Measurements from ENCODE around the gene ZNF407.
"Not testable (repeated sequence)": the region's sequence is repeated elsewhere in the genome, so short reads cannot be mapped to it uniquely, and the experiment has no call there.

Gene ZNF407

DNA sequence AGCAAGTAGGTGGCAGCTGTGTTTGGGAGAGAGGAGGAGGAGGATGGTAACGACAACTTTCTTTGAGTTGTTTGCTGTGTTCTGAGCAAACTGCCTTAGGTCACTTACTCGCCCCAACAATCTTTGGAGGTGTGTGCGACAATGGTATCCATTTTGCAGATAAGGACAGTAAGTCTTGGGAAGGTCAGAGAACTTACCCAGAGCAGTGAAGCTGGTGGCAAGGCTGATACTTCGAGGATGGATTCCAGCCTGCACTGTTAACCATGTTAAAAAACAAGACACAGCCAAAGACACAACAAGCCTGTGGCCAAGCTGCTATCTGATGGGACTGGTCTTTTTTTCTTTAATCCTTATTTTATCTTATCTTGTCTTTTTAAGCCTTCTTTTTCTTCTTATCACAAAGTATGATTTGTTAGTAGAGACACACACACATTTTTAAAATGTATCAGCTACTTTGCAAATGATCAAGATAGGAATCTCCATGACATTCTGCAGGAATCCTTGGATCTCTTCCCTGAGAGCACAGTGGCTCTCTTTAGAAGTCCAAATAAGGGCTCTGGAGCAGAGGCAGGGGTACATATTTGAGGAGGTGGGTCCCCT is 35.4 kb upstream of the ZNF407 start:
- TF ChIP-seq, protein P1, sequence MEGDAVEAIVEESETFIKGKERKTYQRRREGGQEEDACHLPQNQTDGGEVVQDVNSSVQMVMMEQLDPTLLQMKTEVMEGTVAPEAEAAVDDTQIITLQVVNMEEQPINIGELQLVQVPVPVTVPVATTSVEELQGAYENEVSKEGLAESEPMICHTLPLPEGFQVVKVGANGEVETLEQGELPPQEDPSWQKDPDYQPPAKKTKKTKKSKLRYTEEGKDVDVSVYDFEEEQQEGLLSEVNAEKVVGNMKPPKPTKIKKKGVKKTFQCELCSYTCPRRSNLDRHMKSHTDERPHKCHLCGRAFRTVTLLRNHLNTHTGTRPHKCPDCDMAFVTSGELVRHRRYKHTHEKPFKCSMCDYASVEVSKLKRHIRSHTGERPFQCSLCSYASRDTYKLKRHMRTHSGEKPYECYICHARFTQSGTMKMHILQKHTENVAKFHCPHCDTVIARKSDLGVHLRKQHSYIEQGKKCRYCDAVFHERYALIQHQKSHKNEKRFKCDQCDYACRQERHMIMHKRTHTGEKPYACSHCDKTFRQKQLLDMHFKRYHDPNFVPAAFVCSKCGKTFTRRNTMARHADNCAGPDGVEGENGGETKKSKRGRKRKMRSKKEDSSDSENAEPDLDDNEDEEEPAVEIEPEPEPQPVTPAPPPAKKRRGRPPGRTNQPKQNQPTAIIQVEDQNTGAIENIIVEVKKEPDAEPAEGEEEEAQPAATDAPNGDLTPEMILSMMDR (conservative IDR thresholded peaks at IDR 0.05), result no peak
- H3K27ac ChIP-seq, result peak overlapping the region; percentile 35

DNA sequence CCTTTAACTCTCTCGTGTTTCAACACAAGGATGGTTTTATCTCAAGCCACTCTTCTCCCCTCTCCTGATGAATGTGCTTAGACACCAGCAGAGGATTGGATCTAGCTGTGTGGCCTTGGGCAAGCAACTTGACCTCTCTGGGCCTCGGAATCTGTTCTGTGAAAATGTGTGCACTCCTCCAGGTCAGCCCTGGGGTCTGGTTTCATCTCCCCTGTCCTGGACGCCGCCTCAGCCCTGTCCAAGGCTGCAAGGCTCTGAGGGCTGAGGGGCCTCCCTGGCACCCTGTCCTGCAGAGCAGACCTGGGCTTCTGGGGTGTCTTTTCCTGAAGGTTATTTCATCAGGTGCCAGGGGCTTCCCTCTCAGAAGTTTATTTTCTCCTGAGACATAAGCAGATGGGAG is 34.9 kb upstream of the ZNF407 start:
- TF ChIP-seq, protein P1 (conservative IDR thresholded peaks at IDR 0.05), result no peak
- no peak overlapping the region for H3K27ac ChIP-seq

- no peak overlapping the region for H3K27ac ChIP-seq
- TF ChIP-seq, protein P1 (conservative IDR thresholded peaks at IDR 0.05), result no peak
Observed at GRCh38 chr18:74563999-74564398, 33.7 kb upstream of the ZNF407 start.

DNA sequence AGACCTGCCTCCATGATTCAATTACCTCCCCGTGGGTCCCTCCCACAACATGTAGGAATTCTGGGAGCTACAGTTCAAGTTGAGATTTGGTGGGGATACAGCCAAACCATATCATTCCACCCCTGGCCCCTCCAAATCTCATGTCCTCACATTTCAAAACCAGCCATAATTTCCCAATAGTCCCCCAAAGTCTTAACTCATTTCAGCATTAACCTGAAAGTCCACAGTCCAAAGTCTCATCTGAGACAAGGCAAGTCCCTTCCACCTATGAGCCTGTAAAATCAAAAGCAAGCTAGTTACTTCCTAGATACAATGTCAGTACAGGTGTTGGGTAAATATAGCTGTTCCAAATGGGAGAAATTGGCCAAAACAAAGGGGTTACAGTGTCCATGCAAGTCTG is 32.5 kb upstream of the ZNF407 start:
- not testable (repeated sequence) for H3K27ac ChIP-seq

DNA sequence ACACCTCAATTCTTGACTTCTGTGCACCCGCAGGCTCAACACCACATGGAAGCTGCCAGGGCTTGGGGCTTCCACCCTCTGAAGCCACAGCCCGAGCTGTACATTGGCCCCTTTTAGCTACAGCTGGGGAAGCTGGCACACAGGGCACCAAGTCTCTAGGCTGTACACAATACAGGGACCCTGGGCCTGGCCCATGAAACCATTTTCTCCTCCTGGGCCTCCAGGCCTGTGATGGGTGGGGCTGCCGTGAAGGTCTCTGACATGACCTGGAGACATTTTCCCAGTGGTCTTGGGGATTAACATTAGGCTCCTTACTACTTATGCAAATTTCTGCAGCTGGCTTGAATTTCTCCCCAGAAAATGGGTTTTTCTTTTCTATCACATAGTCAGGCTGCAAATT is 31.7 kb upstream of the ZNF407 start:
- H3K27ac ChIP-seq, result not testable (repeated sequence)

- TF ChIP-seq, protein P1 (conservative IDR thresholded peaks at IDR 0.05), result no peak
- H3K27ac ChIP-seq, result no peak overlapping the region
Observed at GRCh38 chr18:74567822-74568221, 29.8 kb upstream of the ZNF407 start.

GRCh38 chr18:74569401-74569800 is 28.3 kb upstream of the ZNF407 start:
- H3K27ac ChIP-seq, result no peak overlapping the region
- TF ChIP-seq, protein P1 (conservative IDR thresholded peaks at IDR 0.05), result no peak

DNA sequence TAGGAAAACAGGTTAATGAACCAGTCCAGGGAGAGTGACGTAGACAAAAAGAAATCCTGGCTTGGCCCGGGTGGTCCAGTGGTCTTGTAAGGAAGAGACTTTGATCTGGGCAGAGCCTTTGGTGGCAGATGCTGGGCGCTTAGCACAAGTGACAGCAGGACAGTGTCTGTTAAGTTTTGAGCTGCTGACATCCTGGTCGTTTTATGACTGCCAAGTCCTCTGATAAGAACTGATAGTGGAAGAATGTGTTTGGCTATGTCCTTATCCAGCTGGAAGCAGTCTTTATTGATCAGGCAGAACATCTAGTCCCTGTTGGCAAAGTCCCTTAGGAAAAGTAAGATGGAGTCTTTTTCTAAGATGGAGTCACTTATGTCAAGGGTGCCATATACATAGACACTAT is 27.4 kb upstream of the ZNF407 start:
- TF ChIP-seq, protein P1 (conservative IDR thresholded peaks at IDR 0.05), result no peak
- H3K27ac ChIP-seq, result no peak overlapping the region
